ENCODE results near the gene LAMA5. TPM values are rescaled to one million over a fixed set of nuclear protein-coding genes. Genes with fewer than 3 reads are reported as not detected.
A peak's percentile ranks its signal among the peaks of the same experiment; 100 is the strongest.

Gene LAMA5
- total RNA-seq, 1 donor from 2014 or later: 150 TPM

- intact Hi-C loops (cut with DNase I): loop anchor here (5.0 to 10.0 kb wide), 2 partner anchors 85 to 492 kb away; partner anchors contain the start of genes MRGBP and RPS21
Observed at GRCh38 chr20:62302341-62303061, 64.6 kb downstream of the LAMA5 start, which contains the start of gene ADRM1. TSS of gene ADRM1 (plus strand) at chr20:62302997. CDS start at chr20:62303569, 572 bp downstream.

GRCh38 chr20:62301773-62302340, 65.3 kb downstream of the LAMA5 start:
- intact Hi-C loops (cut with DNase I): loop anchor here (5.0 to 10.0 kb wide), 2 partner anchors 85 to 493 kb away; partner anchors contain the start of genes MRGBP and RPS21
- H3K36me3 ChIP-seq: peaks cover 0 to 17% of the 10 kb centered on the region in 2 donors

More at GRCh38 chr20:62302341-62303061, 64.6 kb downstream of the LAMA5 start, which contains the start of gene ADRM1:
- H3K4me1 ChIP-seq: peaks cover 39% of the 10 kb centered on the region
- TF ChIP-seq POLR2AphosphoS5 (IDR thresholded peaks at IDR 0.05; ENCODE audit: insufficient read depth in 1 of 2, low read depth in 1 of 2): peak; percentile 78 to 81
- TF ChIP-seq POLR2A (IDR thresholded peaks at IDR 0.05): no peak
- TF ChIP-seq CTCF (IDR thresholded peaks at IDR 0.05): peak; percentile 93 to 96 (median 94)
- H3K36me3 ChIP-seq: peaks cover 0 to 21% of the 10 kb centered on the region in 2 donors
- H3K4me3 ChIP-seq: peak within 1 kb of the TSS; percentile 85 to 98
- H3K9me3 ChIP-seq: no peaks in the 10 kb centered on the region
- peak within 1 kb of the TSS; percentile 97 for H3K27ac ChIP-seq
- DNase-seq (ENCODE audit: extremely low spot score in 2 of 2): peak in 1 of 2 donors; percentile 95
- no peaks in the 10 kb centered on the region for H3K27me3 ChIP-seq

GRCh38 chr20:62301111-62301668, 65.9 kb downstream of the LAMA5 start:
- no peak for DNase-seq (ENCODE audit: extremely low spot score in 2 of 2)

More at GRCh38 chr20:62301773-62302340, 65.3 kb downstream of the LAMA5 start:
- TF ChIP-seq CTCF (IDR thresholded peaks at IDR 0.05) (peak; percentile 66 to 84 (median 69)), POLR2AphosphoS5 (IDR thresholded peaks at IDR 0.05; ENCODE audit: insufficient read depth in 1 of 2, low read depth in 1 of 2) (peak; percentile 15 to 72), POLR2A (IDR thresholded peaks at IDR 0.05) (peak in 1 of 2 donors; percentile 10)
- H3K4me1 ChIP-seq: peaks cover 35% of the 10 kb centered on the region
- H3K27ac ChIP-seq: peak overlapping the region; percentile 97
- no peaks in the 10 kb centered on the region for H3K9me3 ChIP-seq
- peak in 1 of 2 donors; percentile 97 for DNase-seq (ENCODE audit: extremely low spot score in 2 of 2)
- H3K27me3 ChIP-seq: no peaks in the 10 kb centered on the region
- peak overlapping the region; percentile 85 to 98 for H3K4me3 ChIP-seq

GRCh38 chr20:62300319-62300718, 66.8 kb downstream of the LAMA5 start:
- H3K27me3 ChIP-seq: no peaks in the 10 kb centered on the region
- H3K27ac ChIP-seq: no peak overlapping the region
- intact Hi-C loops (cut with DNase I): loop anchor here (5.0 to 10.0 kb wide), 2 partner anchors 87 to 494 kb away; partner anchors contain the start of genes MRGBP and RPS21
- no peak overlapping the region for H3K4me3 ChIP-seq
- TF ChIP-seq CTCF (IDR thresholded peaks at IDR 0.05) (no peak), POLR2AphosphoS5 (IDR thresholded peaks at IDR 0.05; ENCODE audit: insufficient read depth in 1 of 2, low read depth in 1 of 2) (no peak), POLR2A (IDR thresholded peaks at IDR 0.05) (no peak)
- H3K4me1 ChIP-seq: peaks cover 20% of the 10 kb centered on the region
- H3K36me3 ChIP-seq: peaks cover 0 to 16% of the 10 kb centered on the region in 2 donors
- DNase-seq (ENCODE audit: extremely low spot score in 2 of 2): no peak
- no peaks in the 10 kb centered on the region for H3K9me3 ChIP-seq

More at GRCh38 chr20:62301111-62301668, 65.9 kb downstream of the LAMA5 start:
- Histone ChIP-seq H3K4me3 (no peak overlapping the region), H3K9me3 (no peaks in the 10 kb centered on the region), H3K4me1 (peaks cover 29% of the 10 kb centered on the region), H3K27me3 (no peaks in the 10 kb centered on the region), H3K27ac (peak overlapping the region; percentile 97), H3K36me3 (peaks cover 0 to 17% of the 10 kb centered on the region in 2 donors)
- TF ChIP-seq CTCF (IDR thresholded peaks at IDR 0.05): no peak
- no peak for TF ChIP-seq POLR2A (IDR thresholded peaks at IDR 0.05)
- TF ChIP-seq POLR2AphosphoS5 (IDR thresholded peaks at IDR 0.05; ENCODE audit: insufficient read depth in 1 of 2, low read depth in 1 of 2): no peak
- intact Hi-C loops (cut with DNase I): loop anchor here (5.0 to 10.0 kb wide), 2 partner anchors 86 to 494 kb away; partner anchors contain the start of genes MRGBP and RPS21

Measured in vagina (tissue), 2 donors.